NT2/D1 (cell line): ENCODE results near the gene HUS1.

Experiments
- SUZ12 ChIP-seq: IDR thresholded peaks from 2 replicates; pipeline ENCODE4 v1.6.1; 2011; ENCODE audit not compliant: insufficient read length, insufficient read depth; ENCODE audit errors: extremely low read depth
- ZNF274 ChIP-seq: IDR thresholded peaks from 2 replicates; pipeline ENCODE4 v1.6.1; 2011; ENCODE audit warnings: mild to moderate bottlenecking, low read depth, low read length

- TF ChIP-seq ZNF274 (no peak), SUZ12 (no peak)
These were observed 25.6 kb downstream of the HUS1 start for GRCh38 chr7:47953822-47954221.
